ENCODE measurements around the gene NFIC.

GRCh38 chr19:3405261-3405653 is 38.9 kb downstream of the NFIC start:
- TF ChIP-seq FOS (IDR thresholded peaks at IDR 0.05; ENCODE audit: low read depth, low read length): no peak
- TF ChIP-seq, protein P1, sequence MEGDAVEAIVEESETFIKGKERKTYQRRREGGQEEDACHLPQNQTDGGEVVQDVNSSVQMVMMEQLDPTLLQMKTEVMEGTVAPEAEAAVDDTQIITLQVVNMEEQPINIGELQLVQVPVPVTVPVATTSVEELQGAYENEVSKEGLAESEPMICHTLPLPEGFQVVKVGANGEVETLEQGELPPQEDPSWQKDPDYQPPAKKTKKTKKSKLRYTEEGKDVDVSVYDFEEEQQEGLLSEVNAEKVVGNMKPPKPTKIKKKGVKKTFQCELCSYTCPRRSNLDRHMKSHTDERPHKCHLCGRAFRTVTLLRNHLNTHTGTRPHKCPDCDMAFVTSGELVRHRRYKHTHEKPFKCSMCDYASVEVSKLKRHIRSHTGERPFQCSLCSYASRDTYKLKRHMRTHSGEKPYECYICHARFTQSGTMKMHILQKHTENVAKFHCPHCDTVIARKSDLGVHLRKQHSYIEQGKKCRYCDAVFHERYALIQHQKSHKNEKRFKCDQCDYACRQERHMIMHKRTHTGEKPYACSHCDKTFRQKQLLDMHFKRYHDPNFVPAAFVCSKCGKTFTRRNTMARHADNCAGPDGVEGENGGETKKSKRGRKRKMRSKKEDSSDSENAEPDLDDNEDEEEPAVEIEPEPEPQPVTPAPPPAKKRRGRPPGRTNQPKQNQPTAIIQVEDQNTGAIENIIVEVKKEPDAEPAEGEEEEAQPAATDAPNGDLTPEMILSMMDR (conservative IDR thresholded peaks at IDR 0.05; ENCODE audit: low read depth, low read length): no peak
- TF ChIP-seq POLR2A (IDR thresholded peaks at IDR 0.05; ENCODE audit: low read depth, low read length): no peak
- no peak for TF ChIP-seq RAD21 (IDR thresholded peaks at IDR 0.05; ENCODE audit: low read length)
- TF ChIP-seq MXI1 (IDR thresholded peaks at IDR 0.05; ENCODE audit: borderline replicate concordance, low read depth, low read length): no peak
- TF ChIP-seq MAFK (IDR thresholded peaks at IDR 0.05; ENCODE audit: low read depth, low read length): no peak
- no peak for TF ChIP-seq CEBPB (IDR thresholded peaks at IDR 0.05; ENCODE audit: low read depth, low read length)
- TF ChIP-seq RCOR1 (IDR thresholded peaks at IDR 0.05; ENCODE audit: insufficient replicate concordance, low read length): peak; percentile 7
- TF ChIP-seq MAZ (IDR thresholded peaks at IDR 0.05; ENCODE audit: borderline replicate concordance, low read depth, low read length): no peak
- TF ChIP-seq, protein P2, sequence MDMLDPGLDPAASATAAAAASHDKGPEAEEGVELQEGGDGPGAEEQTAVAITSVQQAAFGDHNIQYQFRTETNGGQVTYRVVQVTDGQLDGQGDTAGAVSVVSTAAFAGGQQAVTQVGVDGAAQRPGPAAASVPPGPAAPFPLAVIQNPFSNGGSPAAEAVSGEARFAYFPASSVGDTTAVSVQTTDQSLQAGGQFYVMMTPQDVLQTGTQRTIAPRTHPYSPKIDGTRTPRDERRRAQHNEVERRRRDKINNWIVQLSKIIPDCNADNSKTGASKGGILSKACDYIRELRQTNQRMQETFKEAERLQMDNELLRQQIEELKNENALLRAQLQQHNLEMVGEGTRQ (IDR thresholded peaks at IDR 0.05; ENCODE audit: low read depth, low read length): no peak
- no peak for TF ChIP-seq NFE2L2 (IDR thresholded peaks at IDR 0.05; ENCODE audit: low read depth, low read length)
- no peak for TF ChIP-seq CHD1 (IDR thresholded peaks at IDR 0.05; ENCODE audit: low read depth, low read length)
